Activated gamma-delta T cell treated with anti-CD3 and anti-CD28 coated beads, Interleukin-2, amount 50 U/mL, for 16 hours (primary cell): ENCODE results near the gene BHLHE41.

Experiments
- DNase-seq: peaks from one replicate; pipeline ENCODE4 v3.0.0-alpha.2; 2020; ENCODE audit warnings: low read depth

The BHLHE41 gene

GRCh38 chr12:26124446-26125399 is at the start of gene BHLHE41:
TSS of gene BHLHE41 (minus strand) at chr12:26125037. CDS start at chr12:26124779, 258 bp downstream.
- DNase-seq: no peak

GRCh38 chr12:26172946-26173552 is 48.2 kb upstream of the BHLHE41 start:
- DNase-seq: no peak

- no peak for DNase-seq
Observed at GRCh38 chr12:26172539-26172938, 47.7 kb upstream of the BHLHE41 start.

GRCh38 chr12:26172013-26172412 is 47.2 kb upstream of the BHLHE41 start:
- no peak for DNase-seq

- DNase-seq: no peak
Observed at GRCh38 chr12:26164118-26164517, 39.3 kb upstream of the BHLHE41 start.

GRCh38 chr12:26162905-26163304 is 38.1 kb upstream of the BHLHE41 start:
- DNase-seq: no peak

GRCh38 chr12:26162174-26162573 is 37.3 kb upstream of the BHLHE41 start:
- no peak for DNase-seq

GRCh38 chr12:26158078-26158764 is 33.4 kb upstream of the BHLHE41 start:
- DNase-seq: no peak

GRCh38 chr12:26157001-26157400 is 32.2 kb upstream of the BHLHE41 start:
- DNase-seq: no peak

GRCh38 chr12:26156201-26156871 is 31.5 kb upstream of the BHLHE41 start:
- no peak for DNase-seq

- no peak for DNase-seq
Observed at GRCh38 chr12:26153421-26154154, 28.8 kb upstream of the BHLHE41 start.

GRCh38 chr12:26152507-26153102 is 27.8 kb upstream of the BHLHE41 start:
- no peak for DNase-seq

GRCh38 chr12:26150736-26151450 is 26.1 kb upstream of the BHLHE41 start:
- DNase-seq: no peak

GRCh38 chr12:26149968-26150500 is 25.2 kb upstream of the BHLHE41 start:
- DNase-seq: no peak

GRCh38 chr12:26148291-26148690 is 23.5 kb upstream of the BHLHE41 start:
- DNase-seq: no peak

- DNase-seq: no peak
Observed at GRCh38 chr12:26143291-26143690, 18.5 kb upstream of the BHLHE41 start.

GRCh38 chr12:26138860-26139259 is 14.0 kb upstream of the BHLHE41 start:
- DNase-seq: no peak

GRCh38 chr12:26136688-26137087 is 11.9 kb upstream of the BHLHE41 start:
- no peak for DNase-seq

GRCh38 chr12:26135571-26135970 is 10.7 kb upstream of the BHLHE41 start:
- no peak for DNase-seq

GRCh38 chr12:26135010-26135420 is 10.2 kb upstream of the BHLHE41 start:
- DNase-seq: no peak
